ENCODE measurements around the gene RAET1G.

DNA sequence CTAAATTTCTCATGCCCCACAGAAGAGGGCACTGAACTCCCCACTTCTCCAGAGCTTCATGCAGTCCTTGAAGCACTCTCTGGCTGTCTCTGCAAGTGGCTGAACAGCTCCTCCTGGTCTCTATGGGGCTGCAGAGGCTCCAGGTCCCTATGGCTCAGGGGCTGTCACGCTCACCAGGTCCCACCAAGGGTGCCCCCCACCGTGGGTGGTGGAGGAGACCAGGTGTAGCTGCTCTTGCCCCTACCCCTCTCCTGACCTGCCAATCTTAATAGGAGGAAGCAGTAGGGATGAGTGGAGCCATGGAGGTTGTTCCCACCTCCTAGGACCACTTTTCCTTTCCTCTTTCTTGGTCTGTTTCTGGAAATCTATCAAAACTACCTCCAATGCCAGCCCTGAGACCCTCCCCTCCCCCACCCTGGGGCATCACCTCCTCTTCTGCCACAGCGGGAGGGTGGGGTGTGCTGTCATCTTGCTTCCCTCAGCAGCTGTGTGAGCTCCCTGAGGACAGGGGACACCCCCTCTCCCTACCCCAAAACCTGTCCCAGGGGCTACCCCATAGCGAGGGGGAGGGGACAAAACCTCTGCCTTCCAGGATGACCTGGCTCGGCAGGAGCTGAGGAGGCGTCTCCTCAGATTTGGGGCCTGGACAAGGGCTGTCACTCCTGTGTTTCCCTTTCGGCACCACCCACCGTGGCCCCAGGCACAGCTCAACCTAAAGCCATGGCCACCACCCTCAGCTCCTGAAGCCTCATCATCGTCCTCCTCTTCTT lies 13.0 kb downstream of the RAET1G start:
- TF ChIP-seq, protein P1, sequence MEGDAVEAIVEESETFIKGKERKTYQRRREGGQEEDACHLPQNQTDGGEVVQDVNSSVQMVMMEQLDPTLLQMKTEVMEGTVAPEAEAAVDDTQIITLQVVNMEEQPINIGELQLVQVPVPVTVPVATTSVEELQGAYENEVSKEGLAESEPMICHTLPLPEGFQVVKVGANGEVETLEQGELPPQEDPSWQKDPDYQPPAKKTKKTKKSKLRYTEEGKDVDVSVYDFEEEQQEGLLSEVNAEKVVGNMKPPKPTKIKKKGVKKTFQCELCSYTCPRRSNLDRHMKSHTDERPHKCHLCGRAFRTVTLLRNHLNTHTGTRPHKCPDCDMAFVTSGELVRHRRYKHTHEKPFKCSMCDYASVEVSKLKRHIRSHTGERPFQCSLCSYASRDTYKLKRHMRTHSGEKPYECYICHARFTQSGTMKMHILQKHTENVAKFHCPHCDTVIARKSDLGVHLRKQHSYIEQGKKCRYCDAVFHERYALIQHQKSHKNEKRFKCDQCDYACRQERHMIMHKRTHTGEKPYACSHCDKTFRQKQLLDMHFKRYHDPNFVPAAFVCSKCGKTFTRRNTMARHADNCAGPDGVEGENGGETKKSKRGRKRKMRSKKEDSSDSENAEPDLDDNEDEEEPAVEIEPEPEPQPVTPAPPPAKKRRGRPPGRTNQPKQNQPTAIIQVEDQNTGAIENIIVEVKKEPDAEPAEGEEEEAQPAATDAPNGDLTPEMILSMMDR (IDR thresholded peaks at IDR 0.05): no peak
- TF ChIP-seq, protein P2, sequence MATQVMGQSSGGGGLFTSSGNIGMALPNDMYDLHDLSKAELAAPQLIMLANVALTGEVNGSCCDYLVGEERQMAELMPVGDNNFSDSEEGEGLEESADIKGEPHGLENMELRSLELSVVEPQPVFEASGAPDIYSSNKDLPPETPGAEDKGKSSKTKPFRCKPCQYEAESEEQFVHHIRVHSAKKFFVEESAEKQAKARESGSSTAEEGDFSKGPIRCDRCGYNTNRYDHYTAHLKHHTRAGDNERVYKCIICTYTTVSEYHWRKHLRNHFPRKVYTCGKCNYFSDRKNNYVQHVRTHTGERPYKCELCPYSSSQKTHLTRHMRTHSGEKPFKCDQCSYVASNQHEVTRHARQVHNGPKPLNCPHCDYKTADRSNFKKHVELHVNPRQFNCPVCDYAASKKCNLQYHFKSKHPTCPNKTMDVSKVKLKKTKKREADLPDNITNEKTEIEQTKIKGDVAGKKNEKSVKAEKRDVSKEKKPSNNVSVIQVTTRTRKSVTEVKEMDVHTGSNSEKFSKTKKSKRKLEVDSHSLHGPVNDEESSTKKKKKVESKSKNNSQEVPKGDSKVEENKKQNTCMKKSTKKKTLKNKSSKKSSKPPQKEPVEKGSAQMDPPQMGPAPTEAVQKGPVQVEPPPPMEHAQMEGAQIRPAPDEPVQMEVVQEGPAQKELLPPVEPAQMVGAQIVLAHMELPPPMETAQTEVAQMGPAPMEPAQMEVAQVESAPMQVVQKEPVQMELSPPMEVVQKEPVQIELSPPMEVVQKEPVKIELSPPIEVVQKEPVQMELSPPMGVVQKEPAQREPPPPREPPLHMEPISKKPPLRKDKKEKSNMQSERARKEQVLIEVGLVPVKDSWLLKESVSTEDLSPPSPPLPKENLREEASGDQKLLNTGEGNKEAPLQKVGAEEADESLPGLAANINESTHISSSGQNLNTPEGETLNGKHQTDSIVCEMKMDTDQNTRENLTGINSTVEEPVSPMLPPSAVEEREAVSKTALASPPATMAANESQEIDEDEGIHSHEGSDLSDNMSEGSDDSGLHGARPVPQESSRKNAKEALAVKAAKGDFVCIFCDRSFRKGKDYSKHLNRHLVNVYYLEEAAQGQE (IDR thresholded peaks at IDR 0.05; ENCODE audit: insufficient read depth in 1 of 2, low read depth in 2 of 2, low read length in 1 of 2): no peak
- TF ChIP-seq TCF7L2 (IDR thresholded peaks at IDR 0.05; ENCODE audit: low read depth, low read length) (no peak), SIN3A (IDR thresholded peaks at IDR 0.05; ENCODE audit: borderline replicate concordance, insufficient read depth, low read depth, low read length) (no peak)

Measured in Panc1 (cell line).